ENCODE results near the gene RAB27B.

Gene RAB27B

DNA sequence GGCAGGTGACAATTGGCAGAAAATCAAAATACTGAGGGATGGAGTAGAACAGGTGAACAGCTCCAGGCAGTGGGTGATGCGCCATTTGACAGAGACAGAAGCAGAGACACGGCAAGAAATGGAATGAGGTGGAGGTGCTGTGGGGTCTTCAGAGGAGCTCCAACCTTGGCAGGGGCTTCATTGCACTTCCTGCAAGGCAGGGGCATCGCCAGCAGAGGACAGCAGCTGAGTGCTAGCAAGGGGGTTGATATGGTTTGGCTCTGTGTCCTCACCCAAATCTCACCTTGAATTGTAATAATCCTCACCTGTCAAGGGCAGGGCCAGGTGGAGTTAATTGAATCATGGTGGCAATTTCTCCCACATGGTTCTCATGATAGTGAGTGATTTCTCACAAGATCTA is 88.2 kb downstream of the RAB27B start:
- DNase-seq = no peak

GRCh38 chr18:54918060-54918459 is 89.8 kb downstream of the RAB27B start:
- DNase-seq = no peak

DNA sequence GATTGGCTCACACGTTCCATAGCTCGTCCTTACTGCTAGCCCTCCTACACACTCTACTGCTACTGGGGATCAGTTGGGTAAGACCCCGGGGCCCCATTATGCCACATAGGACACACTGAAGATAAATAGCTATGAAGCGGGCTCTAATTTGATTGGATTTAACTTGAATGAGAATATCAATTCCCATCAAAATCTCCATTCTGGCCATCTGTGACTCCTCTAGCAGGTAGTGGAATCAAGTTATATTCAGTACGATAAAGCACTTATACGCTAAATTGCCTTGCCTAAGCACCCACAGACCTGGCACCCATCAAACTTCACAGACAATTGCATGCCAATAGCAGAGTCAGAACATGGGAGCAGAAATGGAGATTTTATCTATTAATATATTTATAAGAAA is 91.1 kb downstream of the RAB27B start:
- no peak for DNase-seq

DNA sequence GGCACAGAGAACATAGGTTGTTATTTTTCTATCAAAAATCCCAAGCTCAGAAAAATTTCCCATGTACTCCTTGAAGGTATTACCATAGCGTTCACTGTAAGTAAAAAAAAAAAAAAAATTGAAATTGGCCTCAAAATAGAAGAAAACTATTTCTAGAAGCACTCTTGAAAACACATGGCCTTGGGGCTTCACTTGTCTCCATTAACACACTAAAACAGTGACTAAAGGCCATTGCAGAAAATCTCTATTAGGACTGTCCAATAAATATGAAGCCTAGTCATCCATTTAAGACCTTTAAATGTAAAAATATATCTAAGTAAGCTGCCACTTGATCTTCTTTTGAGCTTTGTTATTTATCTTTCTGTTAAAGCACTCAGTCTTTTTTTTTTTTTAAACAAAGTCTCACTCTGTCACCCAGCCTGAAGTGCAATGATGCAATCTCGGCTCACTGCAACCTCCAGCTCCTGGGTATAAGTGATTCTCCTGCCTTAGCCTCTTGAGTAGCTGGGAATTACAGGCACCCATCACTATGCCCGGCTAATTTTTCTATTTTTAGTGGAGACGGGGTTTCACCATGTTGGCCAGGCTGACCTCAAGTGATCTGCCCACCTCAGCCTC is 95.2 kb downstream of the RAB27B start:
- DNase-seq = no peak

- DNase-seq = no peak
Measured at GRCh38 chr18:54924948-54925347, 96.7 kb downstream of the RAB27B start.

GRCh38 chr18:54926593-54927325 is 98.5 kb downstream of the RAB27B start:
- DNase-seq = no peak

DNA sequence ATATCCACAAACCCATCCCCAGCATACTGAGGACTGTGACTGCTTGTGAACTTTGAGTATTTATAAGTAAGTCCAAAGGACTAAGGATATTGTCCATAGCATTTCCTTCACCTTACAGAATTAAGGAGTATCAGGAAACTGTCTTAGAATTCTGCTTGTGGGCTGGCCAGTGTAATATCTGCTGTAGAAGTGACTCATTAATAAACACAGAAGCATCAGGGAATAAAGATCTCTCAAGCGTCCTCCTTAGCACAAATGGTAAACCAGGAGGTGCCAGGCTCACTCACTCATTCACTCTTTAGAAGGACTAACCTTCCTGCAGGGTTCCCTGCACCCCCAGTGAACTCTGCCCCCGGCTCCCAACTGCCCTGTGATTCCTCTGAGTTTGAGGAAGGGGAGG is 100.0 kb downstream of the RAB27B start:
- no peak for DNase-seq

DNA sequence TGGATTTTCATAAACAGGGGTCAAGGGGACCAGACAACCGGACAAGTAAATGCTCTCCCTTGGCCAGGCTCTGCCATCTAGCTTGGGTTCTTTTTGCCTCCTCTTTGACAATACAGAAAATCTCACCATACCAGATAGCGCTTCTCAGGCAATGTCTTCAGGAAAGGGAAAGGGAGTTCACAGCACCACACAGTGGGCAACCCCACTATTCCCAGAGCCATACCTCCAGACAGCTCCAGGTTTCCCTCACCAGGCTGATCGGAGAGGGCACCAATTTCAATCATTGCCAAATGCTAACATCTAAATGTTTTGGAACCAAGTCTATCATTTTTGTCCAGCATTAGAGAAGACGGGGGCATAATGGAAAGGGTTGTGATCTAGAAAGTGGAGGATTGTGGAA is 102.9 kb downstream of the RAB27B start:
- DNase-seq = no peak

- DNase-seq = no peak
Measured at GRCh38 chr18:54932472-54932871, 104.2 kb downstream of the RAB27B start.

DNA sequence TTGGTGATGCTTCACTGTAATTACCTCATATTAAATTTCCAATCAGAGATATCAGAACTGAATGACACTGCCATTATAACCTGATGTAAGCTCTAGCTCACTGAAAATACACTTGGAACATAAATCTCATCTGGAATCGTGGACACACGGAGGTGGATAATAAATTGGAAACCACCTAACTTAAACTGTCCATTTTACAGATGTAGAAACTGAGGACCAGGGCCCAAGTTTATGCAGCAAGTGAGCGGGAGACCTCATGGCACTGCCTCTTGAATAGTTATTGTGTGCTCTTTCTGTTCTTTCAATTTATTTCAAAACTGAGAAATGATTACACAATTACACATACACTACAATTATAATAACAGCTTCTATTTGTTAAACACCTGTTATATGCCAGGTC is 110.2 kb downstream of the RAB27B start:
- DNase-seq = no peak

DNA sequence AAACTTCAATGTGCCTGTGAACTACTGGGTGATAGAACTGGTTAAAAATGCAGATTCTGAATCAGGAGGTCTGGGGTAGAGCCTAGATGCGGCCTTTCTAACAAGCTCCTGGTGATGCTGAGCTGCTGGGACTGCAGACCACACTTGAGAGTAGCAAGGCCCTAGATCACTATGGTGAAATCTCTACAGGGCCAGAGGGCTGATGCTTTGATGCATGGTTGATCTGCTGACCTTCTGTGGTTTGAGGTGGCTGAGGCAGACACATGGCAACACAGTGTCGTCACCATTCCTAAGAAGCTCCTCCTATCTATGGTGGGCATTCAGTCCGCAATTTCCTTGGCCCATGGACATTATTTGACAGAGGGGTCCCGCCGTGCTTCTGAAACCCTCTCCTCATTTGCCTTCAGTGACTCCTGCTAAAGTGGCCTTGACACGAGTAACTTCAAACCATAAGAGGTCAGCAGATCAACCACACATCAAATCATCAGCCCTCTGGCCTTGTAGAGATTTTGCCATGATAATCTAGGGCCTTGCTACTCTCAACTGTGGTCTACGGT is 111.2 kb downstream of the RAB27B start:
- DNase-seq = no peak

DNA sequence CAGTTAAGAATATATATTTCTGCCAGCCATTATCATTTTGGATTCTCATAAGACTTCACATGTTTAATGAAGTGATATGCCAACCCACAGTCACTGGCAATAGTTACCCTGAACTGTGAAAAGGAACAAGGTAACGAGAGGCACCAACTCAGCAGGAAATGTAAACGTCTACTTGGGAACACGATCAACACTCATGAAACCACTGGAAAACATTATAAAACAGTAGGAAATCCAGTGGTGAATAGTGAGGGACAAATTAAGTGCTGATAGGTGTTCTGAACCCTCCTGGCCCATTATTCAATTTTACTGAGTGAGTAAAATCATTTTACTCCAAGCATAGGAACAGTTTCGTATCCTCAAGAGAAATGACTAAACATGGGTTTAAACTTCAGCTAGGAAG is 113.9 kb downstream of the RAB27B start:
- no peak for DNase-seq

DNA sequence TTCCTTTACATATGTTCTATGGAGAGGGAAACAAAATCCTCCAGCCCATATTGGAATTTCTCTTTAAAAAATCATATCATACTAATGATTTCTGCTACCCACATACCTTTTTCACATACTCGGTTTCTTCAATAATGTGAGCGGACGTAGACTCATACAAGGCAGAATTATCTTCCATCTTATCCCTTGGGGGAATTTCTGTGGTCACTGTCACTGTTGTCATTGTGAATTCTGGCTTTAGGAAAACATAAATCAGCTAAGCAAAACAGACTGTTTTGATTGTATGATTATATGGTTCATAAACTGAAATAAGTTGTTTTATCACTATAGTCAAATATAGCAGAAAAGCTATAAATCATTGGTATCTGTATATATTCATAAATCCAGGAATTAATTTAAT is 114.3 kb downstream of the RAB27B start:
- no peak for DNase-seq
